CD4-positive, alpha-beta memory T cell (primary cell): ENCODE results near the gene CYS1. TPM values are rescaled to one million over a fixed set of nuclear protein-coding genes. Genes with fewer than 3 reads are reported as not detected.

Source experiments
- CTCF ChIA-PET: fragments of 350-600 bp; sonication (Branson Sonifier 250); formaldehyde crosslinking; loops from one replicate; lab custom pipeline; 2021; ENCODE audit warnings: inconsistent platforms; ENCODE audit not compliant: partially characterized antibody; lab: Charles Lee
- POLR2A ChIA-PET: fragments of 350-600 bp; sonication (Branson Sonifier 250); formaldehyde crosslinking; loops from one replicate; lab custom pipeline; 2021; ENCODE audit not compliant: partially characterized antibody; lab: Charles Lee
- DNase-seq, 5 donors: peaks; one replicate each; pipeline versions ENCODE4 v3.0.0 to v3.0.0-alpha.2; 2020 to 2022; ENCODE audit warnings: mixed read lengths in 1 of 5
- H3K27ac ChIP-seq: one replicate; pipeline ENCODE4 v1.7.0; 2013; ENCODE audit warnings: low read depth, low read length
- H3K27me3 ChIP-seq: 2 replicates; pipeline ENCODE4 v1.7.0; 2013; ENCODE audit warnings: mild to moderate bottlenecking, low read length, moderate library complexity; ENCODE audit not compliant: insufficient read depth
- H3K36me3 ChIP-seq: 2 replicates; pipeline ENCODE4 v1.7.0; 2013; ENCODE audit warnings: mild to moderate bottlenecking, low read length, moderate library complexity; ENCODE audit not compliant: insufficient read depth
- H3K4me1 ChIP-seq: 2 replicates; pipeline ENCODE4 v1.7.0; 2013; ENCODE audit warnings: mild to moderate bottlenecking, low read length, moderate library complexity; ENCODE audit not compliant: insufficient read depth
- H3K4me3 ChIP-seq, 2 donors: one replicate each; pipeline ENCODE4 v1.7.0; 2013; ENCODE audit warnings: low read length in 2 of 2, mild to moderate bottlenecking in 1 of 2
- H3K9me3 ChIP-seq, 2 donors: one replicate each; pipeline ENCODE4 v1.7.0; 2013; ENCODE audit warnings: low read length in 2 of 2, control low read depth in 1 of 2; ENCODE audit not compliant: control insufficient read depth in 1 of 2
- H3K27ac Mint-ChIP-seq, 7 donors: one replicate each; pipeline ENCODE4 v1.8.0; 2020 to 2021; ENCODE audit warnings: mixed read lengths in 7 of 7, mild to moderate bottlenecking in 6 of 7, inconsistent platforms in 3 of 7, moderate library complexity in 3 of 7
- H3K27me3 Mint-ChIP-seq, 2 donors: one replicate each; pipeline ENCODE4 v1.8.0; 2020 to 2021; ENCODE audit warnings: mixed read lengths in 2 of 2
- H3K36me3 Mint-ChIP-seq, 2 donors: one replicate each; pipeline ENCODE4 v1.8.0; 2020 to 2021; ENCODE audit warnings: mixed read lengths in 2 of 2, inconsistent platforms in 1 of 2, mild to moderate bottlenecking in 1 of 2
- H3K4me1 Mint-ChIP-seq, 4 donors: one replicate each; pipeline ENCODE4 v1.8.0; 2020 to 2021; ENCODE audit warnings: mixed read lengths in 4 of 4, mild to moderate bottlenecking in 1 of 4
- H3K4me3 Mint-ChIP-seq, 8 donors: one replicate each; pipeline ENCODE4 v1.8.0; 2020 to 2021; ENCODE audit warnings: mixed read lengths in 8 of 8, mild to moderate bottlenecking in 7 of 8, moderate library complexity in 6 of 8, inconsistent platforms in 3 of 8
- H3K9me3 Mint-ChIP-seq, 8 donors: one replicate each; pipeline ENCODE4 v1.8.0; 2020 to 2021; ENCODE audit warnings: mixed read lengths in 8 of 8, mild to moderate bottlenecking in 5 of 8, inconsistent platforms in 3 of 8, moderate library complexity in 1 of 8
- intact Hi-C: fragments of 100-400 bp; cut with micrococcal nuclease; formaldehyde crosslinking; loops from one replicate; pipeline ENCODE4 v1.15.1; 2023
- polyA plus RNA-seq, 2 donors: library from polyadenylated mRNA; unstranded; fragments of 300-500 nt; fragmentation: Illumina TruSeq; gene quantifications; one replicate each; pipeline ENCODE4 v1.2.3, GENCODE V29; 2021
- total RNA-seq, 2 experiments: library from RNA; stranded (reverse); gene quantifications; one replicate each; pipeline ENCODE4 v1.2.3, GENCODE V29; 2021

The CYS1 gene
- total and polyA plus RNA-seq, 4 experiments from 2014 or later, result not detected

DNA sequence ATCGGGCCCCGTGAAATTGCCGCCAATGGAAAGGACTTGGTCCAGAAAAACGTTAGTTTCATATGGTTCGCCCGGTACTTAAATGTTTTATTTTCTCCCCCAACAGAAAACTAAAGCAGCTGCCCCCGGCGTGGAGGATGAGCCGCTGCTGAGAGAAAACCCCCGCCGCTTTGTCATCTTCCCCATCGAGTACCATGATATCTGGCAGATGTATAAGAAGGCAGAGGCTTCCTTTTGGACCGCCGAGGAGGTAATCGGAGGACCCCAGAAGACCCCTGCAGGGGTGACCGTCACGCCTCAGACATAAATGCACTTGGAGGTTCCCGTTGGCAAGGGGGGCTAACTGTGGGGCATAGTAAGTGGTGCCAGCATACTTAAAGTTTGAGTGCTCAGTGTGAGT, 43.1 kb upstream of the CYS1 start:
- H3K27ac ChIP-seq, result no peak overlapping the region
- H3K36me3 ChIP-seq, result no peaks in the 10 kb centered on the region
- intact Hi-C loops, result loop anchor here (10.0 kb wide), 1 partner anchor 212 kb away; no protein-coding TSS in a partner anchor
- CTCF ChIA-PET, result interaction anchor here (0.6 to 11.4 kb wide), 9 partner anchors 25 to 1032 kb away, joined by 3 to 178 read pairs (median 6); no protein-coding TSS in a partner anchor
- Mint-ChIP-seq H3K4me3 (peak overlapping the region; percentile 81 to 96 (median 85)), H3K27ac (peak overlapping the region; percentile 36 to 91 (median 57)), H3K4me1 (peaks cover 29 to 54% (median 39%) of the 10 kb centered on the region in 4 donors), H3K36me3 (peaks cover 0 to 6% of the 10 kb centered on the region in 2 donors), H3K9me3 (no peaks in the 10 kb centered on the region), H3K27me3 (peaks cover 5 to 12% of the 10 kb centered on the region in 2 donors)
- H3K4me3 ChIP-seq, result peak overlapping the region; percentile 32 to 50
- H3K27me3 ChIP-seq, result peaks cover 5% of the 10 kb centered on the region
- peaks cover 50% of the 10 kb centered on the region for H3K4me1 ChIP-seq
- peak in 2 of 5 donors; percentile 8 to 50 for DNase-seq
- POLR2A ChIA-PET, result interaction anchor here (3.1 to 3.3 kb wide), 2 partner anchors 286 to 325 kb away, joined by 12 to 25 read pairs; partner anchors contain the start of gene ODC1
- H3K9me3 ChIP-seq, result no peaks in the 10 kb centered on the region

DNA sequence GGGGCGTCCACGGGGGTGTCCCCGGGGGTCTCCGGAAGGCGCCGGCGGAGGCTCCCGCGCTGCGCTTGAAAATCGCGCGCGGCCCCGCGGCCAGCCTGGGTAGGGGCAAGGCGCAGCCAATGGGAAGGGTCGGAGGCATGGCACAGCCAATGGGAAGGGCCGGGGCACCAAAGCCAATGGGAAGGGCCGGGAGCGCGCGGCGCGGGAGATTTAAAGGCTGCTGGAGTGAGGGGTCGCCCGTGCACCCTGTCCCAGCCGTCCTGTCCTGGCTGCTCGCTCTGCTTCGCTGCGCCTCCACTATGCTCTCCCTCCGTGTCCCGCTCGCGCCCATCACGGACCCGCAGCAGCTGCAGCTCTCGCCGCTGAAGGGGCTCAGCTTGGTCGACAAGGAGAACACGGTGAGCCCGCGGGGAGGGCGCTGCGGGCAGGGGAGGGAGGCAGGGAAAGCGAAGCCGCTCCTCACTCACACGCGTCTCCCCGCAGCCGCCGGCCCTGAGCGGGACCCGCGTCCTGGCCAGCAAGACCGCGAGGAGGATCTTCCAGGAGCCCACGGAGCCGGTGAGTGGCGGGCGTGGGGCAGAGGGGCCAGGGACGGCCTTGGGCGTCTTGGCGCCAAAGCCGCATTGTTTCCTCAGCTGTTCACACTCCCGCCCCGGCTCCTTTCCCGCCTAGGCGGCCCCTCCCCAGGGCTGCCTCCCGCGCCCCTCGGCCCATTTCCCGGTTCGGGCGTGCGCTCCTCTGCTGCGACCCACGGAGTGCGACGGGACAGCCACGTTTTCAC, 42.5 kb upstream of the CYS1 start, which contains the start of gene RRM2:
Gene RRM2, plus strand, starts transcription at position 240 of the 781 bp plus-strand sequence. Its CDS starts 60 bp downstream, at position 300.
- Mint-ChIP-seq H3K36me3 (peaks cover 0 to 6% of the 10 kb centered on the region in 2 donors), H3K4me3 (peak within 1 kb of the TSS; percentile 89 to 99 (median 98))
- CTCF ChIA-PET, result interaction anchor here (0.6 to 11.4 kb wide), 5 partner anchors 286 to 1031 kb away, joined by 3 to 178 read pairs (median 6); no protein-coding TSS in a partner anchor

DNA sequence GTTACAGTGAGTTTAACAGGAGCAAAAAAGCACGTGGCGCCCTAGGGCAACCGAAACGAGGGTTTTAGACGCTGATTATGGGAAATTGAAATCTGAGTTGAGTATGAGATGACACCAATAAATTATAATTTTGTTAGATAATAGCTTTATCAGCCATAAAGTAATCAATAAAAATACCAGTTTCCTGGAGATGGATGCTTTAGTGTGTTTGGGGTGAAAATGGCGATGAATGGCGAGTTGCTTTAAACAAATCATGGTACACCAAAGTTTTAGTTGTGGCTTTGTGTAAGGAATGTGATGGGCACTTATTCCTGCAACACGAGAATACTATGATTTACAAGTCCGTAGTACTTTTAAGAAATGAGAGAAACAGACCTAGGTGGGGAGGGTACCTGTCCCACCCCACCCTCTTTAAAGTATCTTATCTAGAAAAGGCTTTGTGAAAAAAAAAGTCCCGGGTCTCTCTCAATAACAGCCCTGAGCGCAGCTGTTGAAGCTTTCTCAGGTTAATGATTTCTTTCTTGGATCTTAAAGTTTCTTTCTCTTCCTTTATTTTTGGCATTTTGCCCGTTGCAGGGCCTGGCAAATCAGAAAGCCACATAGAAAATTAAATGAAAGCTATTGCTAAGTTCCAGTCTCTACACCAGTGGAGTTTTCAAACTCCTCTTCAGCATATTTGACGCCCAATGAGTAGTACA, 40.8 kb upstream of the CYS1 start:
- Mint-ChIP-seq H3K27ac (peak overlapping the region in 6 of 7 donors; percentile 52 to 93 (median 87)), H3K4me3 (peak overlapping the region; percentile 89 to 99 (median 98)), H3K27me3 (peaks cover 5 to 12% of the 10 kb centered on the region in 2 donors), H3K4me1 (peaks cover 32 to 56% (median 42%) of the 10 kb centered on the region in 4 donors), H3K36me3 (peaks cover 0 to 6% of the 10 kb centered on the region in 2 donors), H3K9me3 (no peaks in the 10 kb centered on the region)
- CTCF ChIA-PET, result interaction anchor here (1.0 to 2.6 kb wide), 2 partner anchors 288 to 325 kb away, joined by 3 to 16 read pairs; no protein-coding TSS in a partner anchor
- peak overlapping the region; percentile 57 for H3K27ac ChIP-seq
- no peak for DNase-seq
- H3K9me3 ChIP-seq, result no peaks in the 10 kb centered on the region
- peaks cover 52% of the 10 kb centered on the region for H3K4me1 ChIP-seq
- H3K27me3 ChIP-seq, result peaks cover 5% of the 10 kb centered on the region
- peak overlapping the region; percentile 2 to 73 for H3K4me3 ChIP-seq
- intact Hi-C loops, result loop anchor here (1.0 to 10.0 kb wide), 4 partner anchors 77 to 327 kb away; partner anchors contain the start of genes HPCAL1 and ODC1
- H3K36me3 ChIP-seq, result no peaks in the 10 kb centered on the region
- POLR2A ChIA-PET, result interaction anchor here (0.5 to 1.6 kb wide), 4 partner anchors 47 to 327 kb away, joined by 3 to 6 read pairs (median 4); partner anchors contain the start of gene ODC1

More for the DNA sequence above, 42.5 kb upstream of the CYS1 start, which contains the start of gene RRM2:
- POLR2A ChIA-PET, result interaction anchor here (3.1 to 3.3 kb wide), 2 partner anchors 286 to 325 kb away, joined by 12 to 25 read pairs; partner anchors contain the start of gene ODC1
- H3K9me3 ChIP-seq, result no peaks in the 10 kb centered on the region
- H3K4me3 ChIP-seq, result peak within 1 kb of the TSS; percentile 32 to 50
- Mint-ChIP-seq H3K27me3 (peaks cover 5 to 12% of the 10 kb centered on the region in 2 donors), H3K27ac (peak within 1 kb of the TSS; percentile 51 to 91 (median 58)), H3K9me3 (no peaks in the 10 kb centered on the region), H3K4me1 (peaks cover 32 to 56% (median 42%) of the 10 kb centered on the region in 4 donors)
- no peaks in the 10 kb centered on the region for H3K36me3 ChIP-seq
- peak; percentile 81 to 87 (median 85) for DNase-seq
- intact Hi-C loops, result loop anchor here (10.0 kb wide), 1 partner anchor 212 kb away; no protein-coding TSS in a partner anchor
- no peak within 1 kb of the TSS for H3K27ac ChIP-seq
- H3K4me1 ChIP-seq, result peaks cover 52% of the 10 kb centered on the region
- H3K27me3 ChIP-seq, result peaks cover 5% of the 10 kb centered on the region

- Mint-ChIP-seq H3K27me3 (peaks cover 5 to 12% of the 10 kb centered on the region in 2 donors), H3K4me1 (peaks cover 28 to 50% (median 37%) of the 10 kb centered on the region in 4 donors), H3K27ac (peak overlapping the region; percentile 78 to 99 (median 98)), H3K36me3 (peaks cover 0 to 6% of the 10 kb centered on the region in 2 donors), H3K4me3 (peak overlapping the region; percentile 92 to 99 (median 98)), H3K9me3 (no peaks in the 10 kb centered on the region)
- POLR2A ChIA-PET, result interaction anchor here (0.7 to 1.6 kb wide), 3 partner anchors 183 to 328 kb away, joined by 3 to 6 read pairs (median 4); partner anchors contain the start of gene ODC1
- H3K9me3 ChIP-seq, result no peaks in the 10 kb centered on the region
- intact Hi-C loops, result loop anchor here (1.0 to 10.0 kb wide), 4 partner anchors 76 to 328 kb away; partner anchors contain the start of genes HPCAL1 and ODC1
- peaks cover 52% of the 10 kb centered on the region for H3K4me1 ChIP-seq
- no peaks in the 10 kb centered on the region for H3K36me3 ChIP-seq
- H3K27ac ChIP-seq, result peak overlapping the region; percentile 57
- CTCF ChIA-PET, result interaction anchor here (1.0 to 2.8 kb wide), 5 partner anchors 44 to 326 kb away, joined by 3 to 16 read pairs (median 10); no protein-coding TSS in a partner anchor
- peaks cover 5% of the 10 kb centered on the region for H3K27me3 ChIP-seq
- peak overlapping the region; percentile 2 to 73 for H3K4me3 ChIP-seq
- peak; percentile 86 to 93 (median 88) for DNase-seq
Observed at GRCh38 chr2:10120158-10120876, 40.1 kb upstream of the CYS1 start.

GRCh38 chr2:10119601-10120157, 39.5 kb upstream of the CYS1 start:
- H3K36me3 Mint-ChIP-seq, result peaks cover 0 to 6% of the 10 kb centered on the region in 2 donors
- DNase-seq, result no peak
- ChIA-PET CTCF (interaction anchor here (1.0 to 2.8 kb wide), 4 partner anchors 43 to 316 kb away, joined by 3 to 16 read pairs (median 12); no protein-coding TSS in a partner anchor), POLR2A (interaction anchor here (0.7 kb wide), 1 partner anchor 184 kb away, joined by 3 read pairs; no protein-coding TSS in a partner anchor)
- intact Hi-C loops, result loop anchor here (1.0 to 10.0 kb wide), 4 partner anchors 75 to 329 kb away; partner anchors contain the start of genes HPCAL1 and ODC1
- H3K27me3 Mint-ChIP-seq, result peaks cover 5 to 12% of the 10 kb centered on the region in 2 donors
- H3K4me3 Mint-ChIP-seq, result peak overlapping the region; percentile 92 to 99 (median 98)
- peak overlapping the region in 6 of 7 donors; percentile 78 to 99 (median 97) for H3K27ac Mint-ChIP-seq
- Histone ChIP-seq H3K27ac (peak overlapping the region; percentile 57), H3K4me1 (peaks cover 47% of the 10 kb centered on the region), H3K9me3 (no peaks in the 10 kb centered on the region), H3K27me3 (peaks cover 5% of the 10 kb centered on the region), H3K4me3 (peak overlapping the region in 1 of 2 donors; percentile 73), H3K36me3 (no peaks in the 10 kb centered on the region)
- peaks cover 25 to 45% (median 34%) of the 10 kb centered on the region in 4 donors for H3K4me1 Mint-ChIP-seq
- H3K9me3 Mint-ChIP-seq, result no peaks in the 10 kb centered on the region
